Measurements from ENCODE around the gene AR. TPM values are rescaled to one million over a fixed set of nuclear protein-coding genes. Genes with fewer than 3 reads are reported as not detected.

Gene AR
- total RNA-seq, 1 donor from 2014 or later = 10.4 TPM

GRCh38 chrX:67697452-67697851 is 153.6 kb downstream of the AR start:
- H3K36me3 Mint-ChIP-seq (ENCODE audit: unreplicated experiment) = peaks cover 5% of the 10 kb centered on the region
- peaks cover 13% of the 10 kb centered on the region for H3K9me3 Mint-ChIP-seq (ENCODE audit: unreplicated experiment)
- no peak overlapping the region for H3K4me3 Mint-ChIP-seq (ENCODE audit: unreplicated experiment)
- no peaks in the 10 kb centered on the region for H3K27me3 Mint-ChIP-seq (ENCODE audit: unreplicated experiment)
- peaks cover 4% of the 10 kb centered on the region for H3K4me1 Mint-ChIP-seq (ENCODE audit: unreplicated experiment)
- TF ChIP-seq CTCF (IDR thresholded peaks at IDR 0.05) = no peak
- no peak for DNase-seq (ENCODE audit: extremely low spot score, unreplicated experiment)
- no peak overlapping the region for H3K27ac Mint-ChIP-seq (ENCODE audit: unreplicated experiment)

- Mint-ChIP-seq H3K36me3 (ENCODE audit: unreplicated experiment) (peaks cover 5% of the 10 kb centered on the region), H3K27ac (ENCODE audit: unreplicated experiment) (no peak overlapping the region), H3K4me1 (ENCODE audit: unreplicated experiment) (no peaks in the 10 kb centered on the region), H3K9me3 (ENCODE audit: unreplicated experiment) (peaks cover 16% of the 10 kb centered on the region), H3K4me3 (ENCODE audit: unreplicated experiment) (no peak overlapping the region), H3K27me3 (ENCODE audit: unreplicated experiment) (no peaks in the 10 kb centered on the region)
- DNase-seq (ENCODE audit: extremely low spot score, unreplicated experiment) = no peak
- no peak for TF ChIP-seq CTCF (IDR thresholded peaks at IDR 0.05)
Measured at GRCh38 chrX:67700602-67701001, 156.8 kb downstream of the AR start.

GRCh38 chrX:67714004-67714403 is 170.2 kb downstream of the AR start:
- no peak for DNase-seq (ENCODE audit: extremely low spot score, unreplicated experiment)
- TF ChIP-seq CTCF (IDR thresholded peaks at IDR 0.05) = no peak
- no peaks in the 10 kb centered on the region for H3K4me1 Mint-ChIP-seq (ENCODE audit: unreplicated experiment)
- peaks cover 32% of the 10 kb centered on the region for H3K9me3 Mint-ChIP-seq (ENCODE audit: unreplicated experiment)
- no peak overlapping the region for H3K4me3 Mint-ChIP-seq (ENCODE audit: unreplicated experiment)
- no peak overlapping the region for H3K27ac Mint-ChIP-seq (ENCODE audit: unreplicated experiment)
- peaks cover 15% of the 10 kb centered on the region for H3K36me3 Mint-ChIP-seq (ENCODE audit: unreplicated experiment)
- H3K27me3 Mint-ChIP-seq (ENCODE audit: unreplicated experiment) = no peaks in the 10 kb centered on the region

GRCh38 chrX:67717571-67717970 is 173.8 kb downstream of the AR start:
- DNase-seq (ENCODE audit: extremely low spot score, unreplicated experiment) = no peak
- H3K27me3 Mint-ChIP-seq (ENCODE audit: unreplicated experiment) = no peaks in the 10 kb centered on the region
- H3K36me3 Mint-ChIP-seq (ENCODE audit: unreplicated experiment) = peaks cover 11% of the 10 kb centered on the region
- H3K4me1 Mint-ChIP-seq (ENCODE audit: unreplicated experiment) = no peaks in the 10 kb centered on the region
- no peak overlapping the region for H3K27ac Mint-ChIP-seq (ENCODE audit: unreplicated experiment)
- no peak for TF ChIP-seq CTCF (IDR thresholded peaks at IDR 0.05)
- H3K9me3 Mint-ChIP-seq (ENCODE audit: unreplicated experiment) = peaks cover 32% of the 10 kb centered on the region
- H3K4me3 Mint-ChIP-seq (ENCODE audit: unreplicated experiment) = no peak overlapping the region

- Mint-ChIP-seq H3K4me1 (ENCODE audit: unreplicated experiment) (no peaks in the 10 kb centered on the region), H3K9me3 (ENCODE audit: unreplicated experiment) (peaks cover 21% of the 10 kb centered on the region), H3K4me3 (ENCODE audit: unreplicated experiment) (no peak overlapping the region), H3K27ac (ENCODE audit: unreplicated experiment) (no peak overlapping the region), H3K36me3 (ENCODE audit: unreplicated experiment) (peaks cover 18% of the 10 kb centered on the region), H3K27me3 (ENCODE audit: unreplicated experiment) (no peaks in the 10 kb centered on the region)
- DNase-seq (ENCODE audit: extremely low spot score, unreplicated experiment) = no peak
- TF ChIP-seq CTCF (IDR thresholded peaks at IDR 0.05) = no peak
Measured at GRCh38 chrX:67718926-67719325, 175.1 kb downstream of the AR start.

Data from osteocyte (in vitro differentiated cells).